ENCODE results near the gene CWC27. TPM values are rescaled to one million over a fixed set of nuclear protein-coding genes. Genes with fewer than 3 reads are reported as not detected.

CWC27 gene
- total and polyA plus RNA-seq, 9 of the 15 experiments (the other 6 are each of a cell fraction or from before 2014, with no cell fraction given): 19.7 to 49.3 (median 38.3) TPM

- peak; percentile 69 for TF ChIP-seq MGA (IDR thresholded peaks at IDR 0.05)
- TF ChIP-seq TRIM24 (IDR thresholded peaks at IDR 0.05): peak; percentile 34 to 40; a peak in 2 of 4 replicates
- TF ChIP-seq SNRNP70 (optimal IDR thresholded peaks at IDR 0.05; ENCODE audit: low read depth, low read length): no peak
- TF ChIP-seq ATF3 (IDR thresholded peaks at IDR 0.05): peak; percentile 79
- TF ChIP-seq ATF3 (CRISPR knock-in tag; conservative IDR thresholded peaks at IDR 0.05): no peak
- 0 out of 2 replicates have a peak, but pooled peaks have one; percentile 20 for TF ChIP-seq ZNF592 (IDR thresholded peaks at IDR 0.05)
- no peak for TF ChIP-seq CBFA2T2 (conservative IDR thresholded peaks at IDR 0.05)
- TF ChIP-seq FOXA3 (CRISPR knock-in tag; conservative IDR thresholded peaks at IDR 0.05 in 1 of 2, IDR thresholded peaks at IDR 0.05 in 1 of 2): no peak
- TF ChIP-seq JUN (IDR thresholded peaks at IDR 0.05; ENCODE audit: borderline replicate concordance, low read depth, low read length): peak; percentile 23; the same call in 1 of the 2 replicates
- TF ChIP-seq JUN (CRISPR knock-in tag; IDR thresholded peaks at IDR 0.05; ENCODE audit: borderline replicate concordance): no peak
- peak; percentile 41; the same call in 1 of the 2 replicates for TF ChIP-seq JUND (IDR thresholded peaks at IDR 0.05; ENCODE audit: borderline replicate concordance, low read depth, low read length)
- peak; percentile 69; the same call in 1 of the 3 replicates for TF ChIP-seq JUND (tag; IDR thresholded peaks at IDR 0.05; ENCODE audit: borderline replicate concordance, low read depth, low read length)
Observed at GRCh38 chr5:65032250-65032649, 263.5 kb downstream of the CWC27 start (continued).

Measured in K562 (cell line).